Measurements from ENCODE around the gene TSEN15.
"Not testable (repeated sequence)": the region's sequence is repeated elsewhere in the genome, so short reads cannot be mapped to it uniquely, and the experiment has no call there.

Gene TSEN15

GRCh38 chr1:184032306-184032929, 19.1 kb upstream of the TSEN15 start:
- peak; percentile 44 for DNase-seq

GRCh38 chr1:184032930-184033418, 18.6 kb upstream of the TSEN15 start:
- peak; percentile 53 for DNase-seq

- DNase-seq, result peak; percentile 55
Measured at GRCh38 chr1:184033711-184034167, 17.8 kb upstream of the TSEN15 start.

GRCh38 chr1:184034761-184035379, 16.7 kb upstream of the TSEN15 start:
- DNase-seq, result no peak

GRCh38 chr1:184035719-184036516, 15.6 kb upstream of the TSEN15 start:
- no peak for DNase-seq

- no peak for DNase-seq
Measured at GRCh38 chr1:184036517-184036949, 15.0 kb upstream of the TSEN15 start.

- no peak for DNase-seq
Measured at GRCh38 chr1:184037849-184038591, 13.5 kb upstream of the TSEN15 start.

GRCh38 chr1:184039126-184039525, 12.4 kb upstream of the TSEN15 start:
- DNase-seq, result no peak

GRCh38 chr1:184041731-184042130, 9.8 kb upstream of the TSEN15 start:
- no peak for DNase-seq

- DNase-seq, result not testable (repeated sequence)
Measured at GRCh38 chr1:184043315-184043714, 8.2 kb upstream of the TSEN15 start.

GRCh38 chr1:184044603-184045376, 6.7 kb upstream of the TSEN15 start:
- DNase-seq, result no peak

- not testable (repeated sequence) for DNase-seq
Measured at GRCh38 chr1:184047541-184047940, 4.0 kb upstream of the TSEN15 start.

- no peak for DNase-seq
Measured at GRCh38 chr1:184048561-184049240, 2.8 kb upstream of the TSEN15 start.

- DNase-seq, result no peak
Measured at GRCh38 chr1:184049291-184049690, 2.2 kb upstream of the TSEN15 start.

GRCh38 chr1:184049836-184050468, 1.6 kb upstream of the TSEN15 start:
- DNase-seq, result no peak

GRCh38 chr1:184050636-184051035, 894 bp upstream of the TSEN15 start:
- peak; percentile 67 for DNase-seq

GRCh38 chr1:184051138-184051484, 419 bp upstream of the TSEN15 start:
- DNase-seq, result no peak

- DNase-seq, result peak; percentile 77
Measured at GRCh38 chr1:184052194-184052559, 647 bp downstream of the TSEN15 start.

GRCh38 chr1:184052750-184053149, 1.2 kb downstream of the TSEN15 start:
- no peak for DNase-seq

- DNase-seq, result no peak
Measured at GRCh38 chr1:184053881-184054280, 2.4 kb downstream of the TSEN15 start.

- DNase-seq, result no peak
Measured at GRCh38 chr1:184056921-184057555, 5.5 kb downstream of the TSEN15 start.
